Effector memory CD8-positive, alpha-beta T cell (primary cell): ENCODE data around the gene SLC18A3.

Source experiments
- ATAC-seq: fragments of 150-1000 bp; cut with Tn5 transposase; replicated peaks from 2 replicates; pipeline ENCODE4 v1.10.0; 2021; ENCODE audit warnings: mild to moderate bottlenecking, moderate library complexity
- DNase-seq, 3 experiments: peaks; one replicate each; pipeline ENCODE4 v3.0.0; 2021
- H3K27ac Mint-ChIP-seq, 2 donors: one replicate each; pipeline ENCODE4 v1.8.0; 2022; ENCODE audit warnings: mild to moderate bottlenecking in 2 of 2, mixed read lengths in 2 of 2, moderate library complexity in 2 of 2
- H3K27me3 Mint-ChIP-seq, 2 donors: one replicate each; pipeline ENCODE4 v1.8.0; 2022; ENCODE audit warnings: mixed read lengths in 2 of 2
- H3K36me3 Mint-ChIP-seq: one replicate; pipeline ENCODE4 v1.8.0; 2022; ENCODE audit warnings: mild to moderate bottlenecking, moderate library complexity, mixed read lengths; ENCODE audit not compliant: insufficient read depth
- H3K4me1 Mint-ChIP-seq, 2 donors: one replicate each; pipeline ENCODE4 v1.8.0; 2022; ENCODE audit warnings: low read depth in 2 of 2, mixed read lengths in 2 of 2
- H3K4me3 Mint-ChIP-seq, 2 donors: one replicate each; pipeline ENCODE4 v1.8.0; 2022; ENCODE audit warnings: mild to moderate bottlenecking in 2 of 2, mixed read lengths in 2 of 2, moderate library complexity in 2 of 2
- H3K9me3 Mint-ChIP-seq, 2 donors: one replicate each; pipeline ENCODE4 v1.8.0; 2022; ENCODE audit warnings: mixed read lengths in 2 of 2

SLC18A3 gene

DNA sequence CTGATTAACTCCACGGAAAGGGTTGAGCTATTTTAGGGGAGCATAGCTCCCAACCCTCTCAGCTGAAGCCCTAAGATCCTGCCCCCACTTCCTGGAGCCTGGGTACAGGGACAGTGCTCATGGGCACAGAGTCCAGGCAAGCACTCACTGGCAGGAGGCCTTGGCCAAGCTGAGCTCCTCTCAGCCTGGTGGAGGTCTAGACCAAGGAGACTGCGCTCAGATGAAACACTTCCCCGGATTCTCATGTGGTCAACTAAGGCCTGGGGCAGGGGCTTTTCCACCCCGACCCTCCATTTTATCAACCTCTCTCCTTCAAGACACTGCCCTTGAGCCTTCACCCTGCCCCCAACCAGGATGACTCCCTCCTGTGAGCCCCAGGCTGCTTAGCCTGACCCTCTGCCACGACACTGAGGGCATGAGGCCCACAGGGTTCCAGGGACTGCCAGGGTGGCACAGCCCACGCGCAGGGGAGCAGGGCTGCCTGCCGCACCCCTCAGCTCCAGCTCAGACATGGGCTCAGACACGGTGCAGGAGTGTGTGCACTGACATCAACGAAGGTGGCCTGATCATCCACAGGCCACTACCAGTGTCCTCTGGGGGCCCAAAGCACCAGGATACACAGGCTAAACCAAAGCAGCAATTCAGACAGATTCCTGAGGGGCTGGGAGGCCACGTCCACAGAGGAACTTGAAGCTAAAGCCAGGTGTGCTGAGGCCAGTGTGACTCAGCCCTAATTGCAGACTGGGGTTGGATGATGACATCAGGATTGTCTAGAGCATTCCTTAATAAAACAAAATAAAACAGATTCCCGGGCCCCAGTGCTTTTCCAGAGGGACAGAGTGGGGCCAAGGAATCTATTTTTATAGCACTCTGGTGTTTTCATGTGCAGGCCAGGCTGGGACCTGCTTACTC lies 22.6 kb downstream of the SLC18A3 start:
- DNase-seq = no peak
- H3K4me3 Mint-ChIP-seq = no peak overlapping the region
- no peak overlapping the region for H3K27ac Mint-ChIP-seq

DNA sequence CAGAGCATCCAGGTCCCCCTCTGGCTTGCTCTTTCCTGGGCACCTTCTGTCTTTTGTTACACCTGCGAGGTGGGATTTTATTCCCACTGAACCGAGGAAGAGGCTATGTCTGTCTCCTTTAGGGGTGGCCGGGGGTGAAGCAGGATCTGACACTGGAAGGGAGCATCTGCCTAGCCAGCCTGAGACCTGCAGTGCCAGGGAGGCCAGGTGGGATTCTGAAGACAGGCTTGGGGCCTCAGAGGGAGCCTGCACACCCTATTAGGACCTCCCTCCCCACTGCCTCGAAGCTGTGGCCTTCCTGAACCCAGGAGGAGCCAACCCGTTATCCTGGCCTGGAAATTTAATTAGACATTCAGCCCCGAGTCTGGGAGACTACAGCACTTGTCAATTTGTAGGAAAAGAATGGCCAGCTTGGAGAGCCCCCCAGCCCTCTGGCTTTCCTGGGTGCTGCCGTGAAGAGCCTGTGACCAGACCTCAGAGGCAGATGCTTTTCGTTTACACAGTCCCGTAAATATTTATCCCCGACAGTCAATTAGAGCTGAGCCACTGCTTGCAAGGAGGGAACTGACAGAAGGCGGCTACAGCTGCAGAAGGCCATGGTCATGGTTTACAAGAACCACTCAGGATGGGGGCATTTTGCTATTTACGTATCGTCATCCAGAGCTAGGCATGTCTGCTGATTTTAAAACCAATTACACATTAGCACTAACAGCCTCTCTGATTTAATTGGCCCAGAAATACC lies 23.4 kb downstream of the SLC18A3 start:
- Mint-ChIP-seq H3K4me3 (no peak overlapping the region), H3K4me1 (no peaks in the 10 kb centered on the region), H3K27ac (no peak overlapping the region), H3K36me3 (no peaks in the 10 kb centered on the region), H3K9me3 (no peaks in the 10 kb centered on the region), H3K27me3 (peaks cover 0 to 8% of the 10 kb centered on the region in 2 donors)
- no peak for DNase-seq
- ATAC-seq = no peak

More for the DNA sequence above, 22.6 kb downstream of the SLC18A3 start:
- Mint-ChIP-seq H3K4me1 (no peaks in the 10 kb centered on the region), H3K36me3 (no peaks in the 10 kb centered on the region), H3K27me3 (peaks cover 0 to 3% of the 10 kb centered on the region in 2 donors), H3K9me3 (no peaks in the 10 kb centered on the region)
- no peak for ATAC-seq

DNA sequence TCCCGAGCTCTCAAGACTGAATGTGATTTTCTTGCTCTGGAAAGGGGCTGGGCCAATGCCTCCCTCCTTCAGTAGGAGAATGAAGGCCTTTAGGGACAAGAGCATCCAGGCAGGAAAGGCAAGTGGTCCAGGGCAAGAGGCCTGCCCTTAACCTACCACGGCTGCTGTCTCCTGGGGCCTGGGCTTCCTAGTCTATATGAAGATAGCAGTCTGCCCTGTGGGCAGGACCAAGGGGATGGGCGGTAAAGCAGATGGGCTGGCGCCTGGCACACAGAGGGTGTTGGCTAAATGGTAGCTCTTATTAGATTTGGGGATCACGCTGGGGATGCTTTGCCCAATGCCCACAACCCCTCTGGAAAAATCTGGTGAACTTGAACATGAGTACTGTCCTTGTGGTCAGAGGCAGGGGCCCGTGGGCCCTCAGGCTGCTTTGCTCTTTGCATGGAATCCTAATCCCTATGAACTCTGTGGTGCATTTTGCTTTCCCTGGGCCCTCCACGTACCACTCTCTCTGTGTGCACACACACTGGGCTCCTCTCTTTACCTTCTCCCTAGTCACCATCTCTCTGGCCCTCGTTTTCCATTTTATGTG lies 24.1 kb downstream of the SLC18A3 start:
- Mint-ChIP-seq H3K9me3 (no peaks in the 10 kb centered on the region), H3K36me3 (no peaks in the 10 kb centered on the region), H3K27me3 (peaks cover 0 to 8% of the 10 kb centered on the region in 2 donors), H3K4me3 (no peak overlapping the region), H3K27ac (no peak overlapping the region), H3K4me1 (no peaks in the 10 kb centered on the region)
- DNase-seq = no peak
- ATAC-seq = no peak

DNA sequence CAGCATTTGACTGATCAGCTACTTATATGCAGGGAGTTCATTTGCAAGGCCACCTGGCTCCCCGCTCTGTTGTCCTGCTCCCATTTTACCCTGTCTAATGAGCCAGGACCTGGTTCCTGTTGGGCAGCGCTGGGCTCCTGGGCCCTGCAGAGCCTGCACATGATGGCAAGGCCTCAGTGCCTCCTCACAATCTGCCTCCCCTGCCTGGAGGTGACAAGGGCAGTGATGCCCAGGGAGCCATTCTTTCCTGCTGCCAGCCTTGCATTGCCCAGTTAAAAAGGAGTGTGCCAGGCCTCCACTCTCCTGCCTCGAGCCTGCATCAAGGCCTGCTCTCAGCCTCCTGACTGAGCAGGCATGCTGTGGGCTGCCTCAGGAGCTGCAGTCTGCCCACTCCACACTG lies 32.2 kb downstream of the SLC18A3 start:
- DNase-seq = no peak
- H3K4me1 Mint-ChIP-seq = no peaks in the 10 kb centered on the region
- H3K36me3 Mint-ChIP-seq = no peaks in the 10 kb centered on the region
- no peak for ATAC-seq
- no peak overlapping the region for H3K4me3 Mint-ChIP-seq
- peaks cover 54 to 64% of the 10 kb centered on the region in 2 donors for H3K27me3 Mint-ChIP-seq
- no peak overlapping the region for H3K27ac Mint-ChIP-seq
- no peaks in the 10 kb centered on the region for H3K9me3 Mint-ChIP-seq

DNA sequence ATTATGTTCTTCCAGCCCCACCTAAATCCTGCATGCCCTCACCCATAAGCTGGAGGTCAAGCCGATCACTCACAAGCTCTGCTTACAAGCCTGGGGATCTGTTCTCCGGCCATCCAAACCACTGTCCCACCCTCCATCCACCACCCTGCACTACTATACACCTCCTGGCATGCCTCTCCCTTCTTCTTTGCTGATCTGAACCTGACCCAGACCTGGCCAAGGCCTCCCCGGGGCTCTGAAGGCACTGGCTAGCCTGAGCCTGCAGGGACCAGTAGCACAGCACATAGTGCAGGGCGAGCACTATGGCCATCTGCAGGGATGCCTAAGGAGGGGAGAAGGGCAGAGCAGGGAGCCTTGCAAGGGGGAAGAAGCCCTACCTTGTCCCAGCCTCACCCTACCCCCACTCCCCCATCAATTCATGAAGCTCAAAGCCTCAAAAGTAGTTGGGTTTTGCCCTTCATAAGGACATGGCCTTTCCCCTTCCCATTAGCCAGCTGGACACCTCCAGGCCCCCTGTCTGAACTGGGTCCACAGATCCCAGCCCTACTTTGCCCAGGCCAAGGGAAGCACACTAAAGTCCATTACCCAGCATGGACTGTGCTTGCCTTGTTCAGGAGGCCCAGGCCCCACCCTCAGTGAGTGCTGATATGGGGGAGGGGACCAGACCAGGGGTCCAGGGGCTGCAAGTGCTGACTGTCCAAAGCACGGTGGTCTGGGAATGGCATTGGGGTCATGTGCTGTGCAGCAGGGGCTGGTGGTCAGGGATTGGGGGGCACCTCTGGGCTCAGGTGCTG lies 33.3 kb downstream of the SLC18A3 start:
- ATAC-seq (no peak), DNase-seq (no peak)
- Mint-ChIP-seq H3K36me3 (no peaks in the 10 kb centered on the region), H3K9me3 (no peaks in the 10 kb centered on the region), H3K27ac (no peak overlapping the region), H3K4me3 (no peak overlapping the region), H3K4me1 (no peaks in the 10 kb centered on the region), H3K27me3 (peaks cover 58 to 64% of the 10 kb centered on the region in 2 donors)

DNA sequence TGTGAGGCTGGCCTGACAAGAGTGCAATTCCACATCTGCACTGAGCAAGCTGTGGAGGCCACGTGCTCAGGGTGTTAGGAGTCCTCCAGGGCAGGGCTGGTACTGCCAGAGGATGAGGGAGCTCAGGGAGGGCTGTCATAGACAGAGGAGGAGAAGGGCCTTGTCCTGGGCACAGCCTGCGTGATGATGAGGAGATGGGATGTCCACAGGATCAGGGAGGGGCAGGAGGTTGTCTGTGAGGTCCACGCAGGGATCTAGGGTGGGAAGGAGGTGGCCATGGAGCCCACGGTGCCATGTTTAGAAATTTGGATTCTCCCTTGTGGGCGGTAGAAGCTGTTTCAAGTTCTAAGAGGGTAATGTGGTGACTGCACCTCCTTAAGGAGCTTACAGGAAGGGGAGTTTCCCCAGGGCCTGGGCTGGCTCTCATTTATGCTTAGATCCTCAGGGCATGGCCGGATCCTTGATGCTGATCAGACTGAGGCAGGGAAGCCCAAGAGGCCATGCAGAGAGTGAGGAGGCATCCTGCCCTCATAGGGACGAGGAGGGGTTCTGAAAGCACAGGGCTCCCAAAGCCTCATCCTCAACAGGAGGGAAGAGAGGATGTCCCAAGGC lies 34.0 kb downstream of the SLC18A3 start:
- DNase-seq (no peak), ATAC-seq (no peak)
- H3K36me3 Mint-ChIP-seq = no peaks in the 10 kb centered on the region
- no peaks in the 10 kb centered on the region for H3K9me3 Mint-ChIP-seq
- no peak overlapping the region for H3K4me3 Mint-ChIP-seq
- peaks cover 58 to 64% of the 10 kb centered on the region in 2 donors for H3K27me3 Mint-ChIP-seq
- H3K27ac Mint-ChIP-seq = no peak overlapping the region
- H3K4me1 Mint-ChIP-seq = no peaks in the 10 kb centered on the region

DNA sequence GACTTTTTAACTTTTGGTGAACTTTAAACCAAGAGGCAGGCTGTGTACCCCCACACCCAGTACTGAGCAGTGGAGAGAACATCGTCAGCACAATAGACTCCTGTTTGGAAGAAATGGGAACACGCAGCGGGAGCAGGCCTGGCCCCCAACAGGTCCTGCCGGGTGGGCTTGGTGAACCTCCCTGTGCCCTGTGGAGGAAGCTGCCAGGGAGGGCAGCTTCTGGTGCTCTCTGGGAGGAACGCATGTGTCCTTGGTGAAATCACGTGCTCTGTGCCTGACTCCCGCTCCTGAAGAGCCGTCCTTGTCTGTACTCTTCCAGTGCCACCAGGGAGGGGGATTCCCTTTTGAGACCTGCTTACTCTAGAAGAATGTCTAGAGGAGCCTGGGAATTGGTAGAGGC lies 35.3 kb downstream of the SLC18A3 start:
- H3K4me3 Mint-ChIP-seq = no peak overlapping the region
- H3K27ac Mint-ChIP-seq = no peak overlapping the region
- H3K36me3 Mint-ChIP-seq = no peaks in the 10 kb centered on the region
- no peak for ATAC-seq
- H3K27me3 Mint-ChIP-seq = peaks cover 48 to 60% of the 10 kb centered on the region in 2 donors
- H3K9me3 Mint-ChIP-seq = no peaks in the 10 kb centered on the region
- DNase-seq = no peak
- peaks cover 0 to 4% of the 10 kb centered on the region in 2 donors for H3K4me1 Mint-ChIP-seq

DNA sequence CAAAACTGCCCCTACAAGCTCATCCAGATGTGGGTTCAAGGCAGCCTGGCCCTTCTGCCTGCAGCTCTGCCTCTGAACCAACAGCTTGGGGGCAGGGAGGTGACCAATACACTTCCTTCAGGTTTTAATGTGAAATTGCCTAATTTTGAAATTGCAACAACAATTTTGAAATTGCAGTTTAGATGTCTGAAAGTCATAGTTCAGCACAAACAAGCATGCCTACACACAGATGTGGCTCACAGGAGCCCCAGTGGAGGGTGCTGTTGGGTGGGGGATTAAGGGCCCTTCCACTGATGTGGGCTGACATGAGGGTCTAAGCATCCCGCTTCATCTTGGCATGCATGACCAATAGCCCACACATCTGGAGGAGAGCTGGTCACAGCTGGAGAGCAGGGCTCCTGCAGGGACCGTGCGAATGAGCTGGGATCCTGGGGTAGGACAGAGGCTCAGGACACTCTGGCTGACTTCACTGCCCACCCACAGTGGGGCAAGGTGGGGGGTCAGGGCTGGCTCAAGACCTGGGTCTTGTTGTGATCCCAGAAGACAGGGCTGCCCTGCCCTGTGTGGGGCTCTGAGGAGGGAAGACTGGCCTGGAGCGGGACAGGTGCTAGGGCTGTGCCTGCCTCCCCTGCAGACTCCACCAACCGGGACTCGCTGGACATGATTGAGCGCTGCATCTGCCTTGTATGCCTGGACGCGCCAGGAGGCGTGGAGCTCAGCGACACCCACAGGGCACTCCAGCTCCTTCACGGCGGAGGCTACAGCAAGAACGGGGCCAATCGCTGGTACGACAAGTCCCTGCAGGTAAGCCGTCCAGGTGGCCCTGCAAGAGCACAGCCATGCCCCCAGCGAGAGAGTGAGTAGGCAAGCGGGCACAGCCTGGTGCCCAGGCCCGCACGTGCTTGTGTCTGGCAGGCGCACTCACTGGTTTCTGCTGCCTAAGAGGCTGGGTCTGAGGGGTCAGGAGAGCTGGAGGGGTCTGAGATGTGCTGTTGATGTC lies 36.1 kb downstream of the SLC18A3 start:
- no peak overlapping the region for H3K4me3 Mint-ChIP-seq
- H3K9me3 Mint-ChIP-seq = no peaks in the 10 kb centered on the region
- H3K36me3 Mint-ChIP-seq = no peaks in the 10 kb centered on the region
- H3K27me3 Mint-ChIP-seq = peaks cover 43 to 59% of the 10 kb centered on the region in 2 donors
- no peak for DNase-seq
- H3K27ac Mint-ChIP-seq = no peak overlapping the region
- H3K4me1 Mint-ChIP-seq = peaks cover 0 to 4% of the 10 kb centered on the region in 2 donors
- ATAC-seq = no peak

DNA sequence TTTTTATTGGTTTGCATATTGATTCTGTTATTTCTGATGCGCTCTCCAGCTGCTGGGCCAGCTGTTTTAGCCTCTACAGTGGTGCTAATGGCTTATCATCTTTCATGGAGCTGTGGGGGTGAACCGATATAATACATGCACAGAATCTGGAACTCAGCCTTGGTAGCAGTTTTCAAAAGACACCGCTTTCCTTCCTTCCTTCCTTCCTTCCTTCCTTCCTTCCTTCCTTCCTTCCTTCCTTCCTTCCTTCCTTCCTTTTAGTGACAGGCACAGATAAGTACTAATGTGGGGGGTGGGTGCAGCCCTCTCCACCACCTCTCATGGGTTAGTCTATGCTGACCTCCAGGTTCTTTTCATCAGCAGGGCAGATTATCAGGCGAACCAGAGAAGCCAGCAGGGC lies 37.4 kb downstream of the SLC18A3 start:
- no peak overlapping the region for H3K27ac Mint-ChIP-seq
- DNase-seq (no peak), ATAC-seq (no peak)
- H3K4me3 Mint-ChIP-seq = no peak overlapping the region
- peaks cover 0 to 4% of the 10 kb centered on the region in 2 donors for H3K4me1 Mint-ChIP-seq
- no peaks in the 10 kb centered on the region for H3K36me3 Mint-ChIP-seq
- peaks cover 39 to 57% of the 10 kb centered on the region in 2 donors for H3K27me3 Mint-ChIP-seq
- no peaks in the 10 kb centered on the region for H3K9me3 Mint-ChIP-seq

DNA sequence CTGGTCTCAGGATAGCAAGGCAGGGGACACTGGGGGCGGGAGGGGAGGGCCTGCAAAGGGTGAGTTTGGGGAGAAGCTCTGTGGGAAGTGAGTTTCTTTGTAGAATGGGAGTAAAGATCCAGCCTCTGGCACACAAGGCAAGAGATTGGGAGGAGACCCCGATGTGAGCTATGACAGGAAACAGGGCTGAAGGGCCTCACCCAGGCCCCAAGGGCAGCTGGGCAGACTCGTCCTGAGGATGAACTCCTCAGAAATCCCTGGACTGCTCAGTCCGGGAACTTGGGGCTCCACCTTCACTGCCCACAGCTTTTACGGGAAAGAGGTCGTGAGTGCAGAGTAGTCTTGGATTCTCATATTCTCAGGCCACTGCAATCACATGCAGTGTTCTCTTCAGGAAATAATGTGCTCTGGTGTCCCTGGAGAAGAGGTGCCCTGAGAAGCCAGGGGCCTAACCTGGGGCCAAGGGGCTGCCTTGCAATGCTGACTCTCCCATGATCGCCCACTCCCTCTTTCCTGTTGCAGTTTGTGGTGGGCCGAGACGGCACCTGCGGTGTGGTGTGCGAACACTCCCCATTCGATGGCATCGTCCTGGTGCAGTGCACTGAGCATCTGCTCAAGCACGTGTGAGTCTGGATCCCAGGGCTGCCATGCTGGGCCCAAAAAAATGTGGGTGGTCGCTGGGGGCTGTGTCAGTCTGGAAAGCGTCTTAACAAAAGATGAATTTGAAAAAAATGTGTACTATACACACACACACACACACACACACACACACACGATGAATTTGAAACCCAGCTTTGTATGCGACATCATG lies 38.1 kb downstream of the SLC18A3 start:
- peaks cover 0 to 4% of the 10 kb centered on the region in 2 donors for H3K4me1 Mint-ChIP-seq
- DNase-seq (no peak), ATAC-seq (no peak)
- no peaks in the 10 kb centered on the region for H3K36me3 Mint-ChIP-seq
- H3K27ac Mint-ChIP-seq = no peak overlapping the region
- H3K27me3 Mint-ChIP-seq = peaks cover 40 to 57% of the 10 kb centered on the region in 2 donors
- no peaks in the 10 kb centered on the region for H3K9me3 Mint-ChIP-seq
- no peak overlapping the region for H3K4me3 Mint-ChIP-seq

DNA sequence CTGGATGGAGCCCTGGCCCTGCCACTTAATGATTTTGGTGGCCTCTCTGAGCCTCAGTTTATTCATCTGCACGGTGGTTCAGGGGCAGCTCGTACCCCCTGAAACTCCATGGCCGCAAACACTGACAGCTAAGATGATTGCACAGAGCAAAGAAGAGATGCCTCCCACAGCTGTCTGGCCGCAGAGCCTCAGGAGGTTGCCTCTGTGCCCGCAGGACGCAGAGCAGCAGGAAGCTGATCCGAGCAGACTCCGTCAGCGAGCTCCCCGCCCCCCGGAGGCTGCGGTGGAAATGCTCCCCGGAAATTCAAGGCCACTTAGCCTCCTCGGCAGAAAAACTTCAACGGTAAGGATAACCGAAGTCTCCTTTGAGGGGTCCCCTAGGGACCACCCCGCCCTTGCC lies 39.2 kb downstream of the SLC18A3 start:
- Mint-ChIP-seq H3K27ac (no peak overlapping the region), H3K36me3 (no peaks in the 10 kb centered on the region), H3K4me1 (peaks cover 0 to 4% of the 10 kb centered on the region in 2 donors), H3K9me3 (no peaks in the 10 kb centered on the region), H3K27me3 (peaks cover 31 to 47% of the 10 kb centered on the region in 2 donors), H3K4me3 (no peak overlapping the region)
- DNase-seq = no peak
- no peak for ATAC-seq
